ENCODE measurements around the gene DRD4.

The DRD4 gene

DNA sequence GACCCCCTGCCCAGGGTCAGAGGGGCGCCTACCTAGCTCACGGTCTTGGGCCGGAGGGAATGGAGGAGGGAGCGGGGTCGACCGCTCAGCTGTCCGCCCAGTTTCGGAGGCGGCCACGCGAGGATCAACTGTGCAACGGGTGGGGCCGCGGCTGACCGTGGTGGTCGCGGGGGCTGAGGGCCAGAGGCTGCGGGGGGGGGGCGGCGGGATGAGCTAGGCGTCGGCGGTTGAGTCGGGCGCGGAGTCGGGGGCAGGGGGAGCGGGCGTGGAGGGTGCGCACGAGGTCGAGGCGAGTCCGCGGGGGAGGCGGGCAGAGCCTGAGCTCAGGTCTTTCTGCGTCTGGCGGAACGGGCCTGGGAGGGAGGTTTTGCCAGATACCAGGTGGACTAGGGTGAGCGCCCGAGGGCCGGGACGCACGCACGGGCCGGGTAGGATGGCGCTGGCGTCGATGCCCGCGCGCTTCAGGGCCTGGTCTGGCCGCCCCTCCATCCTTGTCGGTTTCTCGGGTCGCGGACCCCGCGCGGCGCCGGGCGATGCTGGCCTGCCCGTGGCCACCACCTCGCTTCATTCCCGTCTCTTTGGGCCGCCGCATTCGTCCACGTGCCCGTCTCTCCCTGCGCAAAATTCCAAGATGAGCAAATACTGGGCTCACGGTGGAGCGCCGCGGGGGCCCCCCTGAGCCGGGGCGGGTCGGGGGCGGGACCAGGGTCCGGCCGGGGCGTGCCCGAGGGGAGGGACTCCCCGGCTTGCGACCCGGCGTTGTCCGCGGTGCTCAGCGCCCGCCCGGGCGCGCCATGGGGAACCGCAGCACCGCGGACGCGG, at the start of gene DRD4:
TSS of gene DRD4 (plus strand) at position 759 of the 822 bp plus-strand sequence. CDS start at position 795, 36 bp downstream.
- no peak for DNase-seq

DNA sequence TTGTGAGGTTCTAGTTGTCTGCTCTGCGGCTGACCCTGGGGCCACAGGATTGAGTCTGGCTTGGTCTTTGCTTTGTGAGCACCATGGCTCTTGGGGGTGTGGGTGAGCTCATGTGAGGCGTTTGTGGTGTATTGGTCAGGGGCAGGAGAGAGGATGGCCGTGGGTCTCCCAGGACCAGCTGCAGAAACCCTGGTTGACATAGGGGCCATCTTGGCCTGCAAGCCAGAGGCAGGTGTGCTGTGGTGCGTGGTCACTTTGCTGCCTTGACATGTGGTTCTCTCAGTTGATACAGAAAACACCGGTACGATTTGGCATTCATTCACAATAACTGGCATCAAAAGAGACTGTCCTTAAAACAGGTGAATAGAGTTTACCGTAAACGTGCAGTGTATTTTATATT, 49.5 kb upstream of the DRD4 start:
- DNase-seq: no peak

- DNase-seq: no peak
Observed at GRCh38 chr11:587978-588380, 49.1 kb upstream of the DRD4 start.

DNA sequence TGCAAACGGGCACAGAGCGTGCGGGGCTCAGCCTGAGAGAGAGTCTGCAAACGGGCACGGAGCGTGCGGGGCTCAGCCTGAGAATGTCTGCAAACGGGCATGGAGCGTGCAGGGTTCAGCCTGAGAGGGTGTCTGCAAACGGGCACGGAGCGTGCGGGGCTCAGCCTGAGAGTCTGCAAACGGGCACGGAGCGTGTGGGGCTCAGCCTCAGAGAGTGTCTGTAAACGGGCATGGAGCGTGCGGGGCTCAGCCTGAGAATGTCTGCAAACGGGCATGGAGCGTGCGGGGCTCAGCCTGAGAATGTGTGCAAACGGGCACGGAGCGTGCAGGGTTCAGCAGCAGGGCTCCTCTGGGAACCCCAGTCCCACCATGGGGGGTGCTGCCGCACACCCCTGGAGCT, 47.3 kb upstream of the DRD4 start:
- no peak for DNase-seq

DNA sequence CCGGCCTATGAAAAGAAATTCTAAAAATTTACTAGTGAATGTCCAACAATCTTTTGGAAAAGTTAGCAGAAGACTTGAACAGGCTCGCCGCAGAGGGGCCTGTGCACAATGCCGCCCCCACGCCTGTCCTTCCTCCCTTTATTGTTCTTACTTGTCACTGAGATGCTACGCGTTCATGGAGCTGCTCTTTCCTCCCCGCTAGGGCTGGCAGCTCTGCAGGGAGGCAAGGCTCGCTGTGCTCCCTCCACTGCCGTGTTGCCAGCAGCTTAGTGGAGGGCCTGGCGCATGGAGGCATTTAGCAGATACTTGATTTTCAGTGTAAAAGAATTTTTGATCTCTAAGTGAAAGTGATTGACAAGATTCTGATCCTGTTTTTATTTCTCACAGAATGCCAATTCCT, 46.1 kb upstream of the DRD4 start:
- DNase-seq: no peak

DNA sequence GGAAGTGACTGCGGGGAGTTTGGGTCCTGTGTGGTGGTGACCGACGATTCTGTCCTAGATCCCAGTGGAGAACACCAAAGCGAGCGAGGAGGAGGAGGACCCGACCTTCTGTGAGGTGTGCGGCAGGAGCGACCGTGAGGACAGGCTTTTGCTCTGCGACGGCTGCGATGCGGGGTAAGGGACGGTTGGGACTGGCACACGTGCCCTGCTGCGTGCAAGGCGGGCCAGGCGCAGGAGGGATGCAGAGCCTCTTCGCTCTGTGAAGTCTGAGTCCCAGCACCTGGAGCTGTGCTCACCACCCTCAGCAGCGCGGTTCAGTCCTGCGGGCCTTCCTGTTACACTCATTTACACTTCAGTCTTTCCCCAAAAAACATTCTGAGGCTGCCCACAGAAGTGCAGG, 44.6 kb upstream of the DRD4 start:
- DNase-seq: no peak

DNA sequence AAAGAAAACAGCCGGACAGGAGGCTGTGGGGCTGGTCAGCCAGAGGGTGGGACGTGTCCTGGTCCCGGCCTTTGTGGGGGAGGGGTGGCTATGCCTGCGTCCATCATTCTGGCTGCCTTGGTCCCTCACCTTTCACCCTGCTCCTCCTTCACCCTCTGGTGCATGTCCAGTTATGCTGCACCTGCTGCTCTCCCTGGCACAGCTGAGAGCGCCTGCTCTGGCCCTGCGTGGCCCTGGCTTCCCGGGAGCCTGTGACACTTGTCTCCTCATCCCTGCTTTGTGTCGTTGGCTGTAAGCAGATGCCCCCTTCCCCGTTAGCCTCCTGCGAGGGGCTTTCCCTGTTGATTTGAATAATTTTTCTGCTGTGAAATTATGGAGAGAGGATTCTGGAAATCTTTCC, 44.2 kb upstream of the DRD4 start:
- no peak for DNase-seq

DNA sequence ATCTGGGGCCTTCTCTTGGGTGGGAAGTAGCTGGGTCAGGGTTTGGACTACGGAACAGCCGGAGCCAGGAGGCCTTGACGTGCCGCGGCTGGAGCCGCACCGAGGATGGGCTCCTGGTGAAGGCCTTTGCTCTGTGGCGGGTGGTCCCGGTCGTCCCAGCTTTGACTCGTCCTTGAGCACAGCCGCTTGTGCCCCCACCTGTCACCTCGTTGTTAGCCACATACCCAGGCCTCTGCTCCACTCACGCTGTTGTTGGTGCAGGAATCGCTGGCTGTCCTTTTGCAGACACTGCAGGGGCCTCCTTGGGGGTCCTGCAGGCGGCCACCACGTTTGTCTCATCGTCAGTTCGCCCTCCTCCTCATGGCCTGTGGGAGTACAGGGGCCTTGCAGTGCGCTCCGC, 43.7 kb upstream of the DRD4 start:
- DNase-seq: no peak

DNA sequence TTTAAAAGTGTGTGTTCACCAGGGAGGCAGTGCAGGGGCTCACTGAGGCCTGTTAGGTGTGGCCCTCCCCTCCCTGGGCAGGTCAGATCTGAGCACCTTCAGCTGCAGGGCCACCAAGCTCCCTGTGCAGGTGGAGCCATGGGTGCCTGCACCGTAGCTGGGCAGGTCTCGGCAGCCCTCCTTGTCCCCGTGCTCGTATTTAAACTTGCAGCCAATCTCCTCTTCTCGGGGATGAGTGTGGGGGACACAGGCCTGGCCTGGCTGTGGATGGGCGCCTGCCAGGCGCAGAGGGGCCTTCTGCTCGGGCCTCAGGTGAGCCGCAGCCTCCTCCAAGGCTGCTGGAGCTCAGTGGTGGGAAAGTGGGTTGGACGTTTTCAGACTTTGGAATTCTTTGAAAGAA, 41.7 kb upstream of the DRD4 start:
- DNase-seq: no peak

GRCh38 chr11:596374-596773, 40.7 kb upstream of the DRD4 start:
- DNase-seq: no peak

DNA sequence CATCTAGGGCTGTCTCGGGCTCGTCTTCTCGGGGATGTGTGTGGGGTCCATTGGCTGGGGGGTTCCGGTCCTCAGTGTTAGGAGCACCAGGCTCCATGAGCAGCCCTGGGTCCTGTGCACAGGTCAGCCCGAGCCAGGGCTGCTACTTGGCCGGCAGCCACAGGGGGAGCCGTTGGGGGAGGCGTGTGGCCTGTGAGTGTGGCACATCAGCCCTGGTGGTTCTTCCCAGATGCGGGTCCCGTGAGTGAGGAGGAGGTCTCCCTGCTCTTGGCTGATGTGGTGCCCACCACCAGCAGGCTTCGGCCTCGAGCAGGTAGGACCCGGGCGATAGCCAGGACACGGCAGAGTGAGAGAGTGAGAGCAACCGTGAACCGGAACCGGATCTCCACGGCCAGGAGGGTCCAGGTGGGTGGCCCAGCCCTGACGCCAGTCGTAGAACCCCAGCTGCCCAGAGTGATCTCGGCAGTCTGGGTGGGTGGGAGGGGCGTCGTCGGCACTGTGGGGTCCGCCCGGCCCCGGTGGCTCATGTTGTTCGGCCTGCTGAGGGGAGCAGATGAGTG, 39.8 kb upstream of the DRD4 start:
- no peak for DNase-seq

GRCh38 chr11:598005-598680, 38.9 kb upstream of the DRD4 start:
- no peak for DNase-seq

GRCh38 chr11:601573-602245, 35.4 kb upstream of the DRD4 start:
- no peak for DNase-seq

- no peak for DNase-seq
Observed at GRCh38 chr11:603154-603553, 33.9 kb upstream of the DRD4 start.

GRCh38 chr11:605286-606129, 31.6 kb upstream of the DRD4 start:
- DNase-seq: no peak

DNA sequence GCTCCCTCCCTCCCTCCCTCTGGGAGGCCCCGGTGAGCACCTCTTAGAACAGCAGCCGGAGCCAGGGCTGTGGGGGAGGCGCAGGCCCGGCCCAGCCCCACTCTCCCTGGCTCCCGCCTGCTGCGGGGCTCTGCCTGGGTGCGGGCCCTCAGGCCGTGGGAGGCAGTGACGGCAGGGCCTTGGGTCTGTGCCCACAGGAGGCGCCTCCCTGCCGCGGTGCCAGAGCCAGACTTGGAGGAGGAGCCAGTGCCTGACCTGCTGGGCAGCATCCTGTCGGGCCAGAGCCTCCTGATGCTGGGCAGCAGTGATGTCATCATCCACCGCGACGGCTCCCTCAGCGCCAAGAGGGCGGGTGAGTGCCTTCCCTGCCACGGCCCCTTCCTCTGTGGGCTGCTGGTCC, 30.8 kb upstream of the DRD4 start:
- no peak for DNase-seq

GRCh38 chr11:607020-607780, 29.9 kb upstream of the DRD4 start:
- DNase-seq: no peak

DNA sequence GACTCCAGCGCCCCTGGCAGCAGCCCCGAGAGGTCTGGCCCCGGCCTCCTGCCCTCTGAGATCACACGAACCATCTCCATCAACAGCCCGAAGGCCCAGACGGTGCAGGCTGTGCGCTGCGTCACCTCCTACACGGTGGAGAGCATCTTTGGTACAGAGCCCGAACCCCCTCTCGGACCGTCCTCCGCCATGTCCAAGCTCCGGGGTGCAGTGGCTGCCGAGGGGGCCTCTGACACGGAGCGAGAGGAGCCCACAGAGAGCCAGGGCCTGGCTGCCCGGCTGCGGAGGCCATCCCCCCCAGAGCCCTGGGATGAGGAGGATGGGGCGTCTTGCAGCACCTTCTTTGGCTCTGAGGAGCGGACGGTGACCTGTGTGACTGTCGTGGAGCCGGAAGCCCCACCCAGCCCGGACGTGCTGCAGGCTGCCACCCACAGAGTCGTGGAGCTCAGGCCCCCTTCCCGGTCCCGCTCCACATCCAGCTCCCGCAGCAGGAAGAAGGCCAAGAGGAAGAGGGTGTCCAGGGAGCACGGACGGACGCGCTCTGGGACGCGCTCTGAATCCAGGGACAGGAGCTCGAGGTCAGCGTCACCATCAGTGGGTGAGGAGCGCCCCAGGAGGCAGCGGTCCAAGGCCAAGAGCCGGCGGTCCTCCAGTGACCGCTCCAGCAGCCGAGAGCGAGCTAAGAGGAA, 29.0 kb upstream of the DRD4 start:
- DNase-seq: no peak

DNA sequence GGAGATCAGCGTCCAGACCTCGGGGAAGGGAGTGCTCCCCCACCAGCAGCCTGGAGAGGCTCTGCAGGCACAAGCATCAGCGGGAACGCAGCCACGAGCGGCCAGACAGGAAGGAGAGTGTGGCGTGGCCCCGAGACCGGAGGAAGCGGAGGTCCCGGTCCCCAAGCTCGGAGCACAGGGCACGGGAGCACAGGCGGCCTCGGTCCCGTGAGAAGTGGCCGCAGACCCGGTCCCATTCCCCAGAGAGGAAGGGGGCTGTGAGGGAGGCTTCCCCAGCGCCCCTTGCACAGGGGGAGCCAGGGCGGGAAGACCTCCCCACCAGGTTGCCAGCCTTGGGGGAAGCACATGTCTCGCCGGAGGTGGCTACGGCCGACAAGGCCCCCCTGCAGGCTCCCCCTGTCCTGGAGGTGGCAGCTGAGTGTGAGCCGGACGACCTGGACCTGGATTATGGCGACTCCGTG, 28.2 kb upstream of the DRD4 start:
- no peak for DNase-seq

DNA sequence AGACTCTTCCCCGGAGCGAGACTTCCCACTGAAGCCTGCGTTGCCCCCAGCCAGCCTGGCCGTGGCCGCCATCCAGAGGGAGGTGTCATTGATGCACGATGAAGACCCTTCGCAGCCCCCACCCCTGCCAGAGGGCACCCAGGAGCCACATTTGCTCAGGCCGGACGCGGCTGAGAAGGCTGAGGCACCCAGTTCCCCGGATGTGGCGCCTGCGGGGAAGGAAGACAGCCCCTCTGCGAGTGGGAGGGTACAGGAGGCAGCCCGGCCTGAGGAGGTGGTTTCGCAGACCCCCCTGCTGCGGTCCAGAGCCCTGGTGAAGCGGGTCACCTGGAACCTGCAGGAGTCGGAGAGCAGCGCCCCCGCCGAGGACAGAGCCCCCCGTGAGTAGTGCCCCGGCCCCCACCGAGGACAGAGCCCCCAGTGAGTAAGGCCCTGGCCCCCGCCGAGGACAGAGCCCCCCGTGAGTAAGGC, 27.7 kb upstream of the DRD4 start:
- DNase-seq: no peak

Data from DMS79 treated with DMSO at 0.1 percent for 48 hours (cell line).